NOMO-1 treated with dmso at 0.1 percent for 144 hours (cell line): ENCODE results near the gene POM121.
"Not testable (repeated sequence)": the region's sequence is repeated elsewhere in the genome, so short reads cannot be mapped to it uniquely, and the experiment has no call there.

Source experiments
- DNase-seq: peaks from one replicate; lab custom pipeline; 2025; ENCODE audit not compliant: unreplicated experiment; lab: John Stamatoyannopoulos, UW

POM121 gene

GRCh38 chr7:72924733-72925545, at the start of gene POM121:
Gene POM121 (plus strand): TSS chr7:72925095. CDS start chr7:72925122, 27 bp downstream.
- DNase-seq: peak; percentile 88

- DNase-seq: peak; percentile 81
Observed at GRCh38 chr7:72879079-72879736, 45.7 kb upstream of the POM121 start.

GRCh38 chr7:72879737-72880215, 45.1 kb upstream of the POM121 start:
- DNase-seq: peak; percentile 90

- DNase-seq: not testable (repeated sequence)
Observed at GRCh38 chr7:72891750-72892149, 33.1 kb upstream of the POM121 start.

- not testable (repeated sequence) for DNase-seq
Observed at GRCh38 chr7:72904740-72905139, 20.2 kb upstream of the POM121 start.

- DNase-seq: not testable (repeated sequence)
Observed at GRCh38 chr7:72908422-72908821, 16.5 kb upstream of the POM121 start.

GRCh38 chr7:72911395-72911794, 13.5 kb upstream of the POM121 start:
- not testable (repeated sequence) for DNase-seq

GRCh38 chr7:72913750-72914149, 11.1 kb upstream of the POM121 start:
- DNase-seq: not testable (repeated sequence)

- peak; percentile 43 for DNase-seq
Observed at GRCh38 chr7:72914756-72915525, 10.0 kb upstream of the POM121 start.

GRCh38 chr7:72919256-72919775, 5.6 kb upstream of the POM121 start:
- DNase-seq: no peak

- DNase-seq: peak; percentile 83
Observed at GRCh38 chr7:72924386-72924732, 536 bp upstream of the POM121 start.

- no peak for DNase-seq
Observed at GRCh38 chr7:72925546-72926120, 738 bp downstream of the POM121 start.

GRCh38 chr7:72927791-72928190, 2.9 kb downstream of the POM121 start:
- not testable (repeated sequence) for DNase-seq

GRCh38 chr7:72928216-72928615, 3.3 kb downstream of the POM121 start:
- DNase-seq: not testable (repeated sequence)

- not testable (repeated sequence) for DNase-seq
Observed at GRCh38 chr7:72942022-72942705, 17.3 kb downstream of the POM121 start.

- DNase-seq: not testable (repeated sequence)
Observed at GRCh38 chr7:72942956-72943355, 18.1 kb downstream of the POM121 start.

GRCh38 chr7:72944937-72945336, 20.0 kb downstream of the POM121 start:
- not testable (repeated sequence) for DNase-seq

GRCh38 chr7:72945597-72945996, 20.7 kb downstream of the POM121 start:
- DNase-seq: not testable (repeated sequence)

GRCh38 chr7:72946130-72946745, 21.3 kb downstream of the POM121 start:
- not testable (repeated sequence) for DNase-seq

GRCh38 chr7:72948714-72949113, 23.8 kb downstream of the POM121 start:
- not testable (repeated sequence) for DNase-seq
